NCI-H524 (cell line): ENCODE data around the gene SESN3.
"Not testable (repeated sequence)": the region's sequence is repeated elsewhere in the genome, so short reads cannot be mapped to it uniquely, and the experiment has no call there.

ENCODE experiments used
- DNase-seq, 2 experiments: peaks; one replicate each; lab custom pipeline; 2025; lab: John Stamatoyannopoulos, UW

Gene SESN3

GRCh38 chr11:95152876-95153856, 77.8 kb downstream of the SESN3 start:
- peak in 1 of 2 experiments; percentile 12 for DNase-seq

- peak; percentile 85 to 92 for DNase-seq
These were observed 79.9 kb downstream of the SESN3 start for GRCh38 chr11:95150956-95151684.

- DNase-seq, result no peak
These were observed 81.2 kb downstream of the SESN3 start for GRCh38 chr11:95149651-95150364.

GRCh38 chr11:95148938-95149337, 82.1 kb downstream of the SESN3 start:
- peak; percentile 36 to 70 for DNase-seq

- DNase-seq, result peak in 1 of 2 experiments; percentile 71
These were observed 82.6 kb downstream of the SESN3 start for GRCh38 chr11:95148406-95148805.

GRCh38 chr11:95147364-95147905, 83.6 kb downstream of the SESN3 start:
- DNase-seq, result peak in 1 of 2 experiments; percentile 10

- DNase-seq, result no peak
These were observed 85.5 kb downstream of the SESN3 start for GRCh38 chr11:95145430-95146060.

- DNase-seq, result no peak
These were observed 86.4 kb downstream of the SESN3 start for GRCh38 chr11:95144313-95145235.

- no peak for DNase-seq
These were observed 87.8 kb downstream of the SESN3 start for GRCh38 chr11:95143106-95143681.

- DNase-seq, result no peak
These were observed 88.6 kb downstream of the SESN3 start for GRCh38 chr11:95142431-95142830.

GRCh38 chr11:95140397-95141033, 90.5 kb downstream of the SESN3 start:
- DNase-seq, result no peak

GRCh38 chr11:95138448-95138847, 92.6 kb downstream of the SESN3 start:
- DNase-seq, result peak in 1 of 2 experiments; percentile 22

GRCh38 chr11:95137299-95137698, 93.7 kb downstream of the SESN3 start:
- DNase-seq, result no peak

- DNase-seq, result not testable (repeated sequence)
These were observed 94.3 kb downstream of the SESN3 start for GRCh38 chr11:95136747-95137146.

GRCh38 chr11:95135880-95136279, 95.1 kb downstream of the SESN3 start:
- no peak for DNase-seq

GRCh38 chr11:95135155-95135554, 95.8 kb downstream of the SESN3 start:
- no peak for DNase-seq

GRCh38 chr11:95134491-95134890, 96.5 kb downstream of the SESN3 start:
- DNase-seq, result peak; percentile 44 to 74

GRCh38 chr11:95132956-95133355, 98.0 kb downstream of the SESN3 start:
- no peak for DNase-seq

- DNase-seq, result no peak
These were observed 102.4 kb downstream of the SESN3 start for GRCh38 chr11:95128602-95129001.
